Mesodermal cell (in vitro differentiated cells): ENCODE results near the gene DLG2.

ENCODE experiments used
- H3K27ac ChIP-seq: 2 replicates; pipeline ENCODE4 v1.7.0; 2013; ENCODE audit warnings: mild to moderate bottlenecking, low read depth, low read length, moderate library complexity; ENCODE audit not compliant: severe bottlenecking
- H3K36me3 ChIP-seq: 2 replicates; pipeline ENCODE4 v1.7.1; 2013; ENCODE audit warnings: mild to moderate bottlenecking, low read length, moderate library complexity; ENCODE audit not compliant: control insufficient read depth, insufficient read depth
- H3K4me1 ChIP-seq: one replicate; pipeline ENCODE4 v1.7.1; 2013; ENCODE audit warnings: mild to moderate bottlenecking, low read length; ENCODE audit not compliant: insufficient read depth, control insufficient read depth, poor library complexity, severe bottlenecking
- H3K4me3 ChIP-seq: 2 replicates; pipeline ENCODE4 v1.7.0; 2013; ENCODE audit warnings: low read length, control low read depth, mild to moderate bottlenecking; ENCODE audit not compliant: insufficient read depth, poor library complexity, severe bottlenecking; ENCODE audit errors: extremely low read depth
- H3K9me3 ChIP-seq: 2 replicates; pipeline ENCODE4 v1.7.1; 2013; ENCODE audit warnings: mild to moderate bottlenecking, low read length, moderate library complexity; ENCODE audit not compliant: control insufficient read depth
- WGBS, 2 experiments: methylation state at CpG; one replicate each; pipeline ENCODE4 v1.1.5; 2013; ENCODE audit warnings: missing lambda C conversion rate in 2 of 2; ENCODE audit not compliant: insufficient coverage in 2 of 2; 5-methylcytosine and 5-hydroxymethylcytosine counted together

DLG2 gene

GRCh38 chr11:83546368-83546767 lies 2080.8 kb downstream of the DLG2 start:
- H3K27ac ChIP-seq = no peak overlapping the region
- WGBS, 2 experiments = 100% methylated on average over 1 of the region's 3 CpGs; no CpG with 5 or more reads in 1 of the 2 experiments
- no peaks in the 10 kb centered on the region for H3K36me3 ChIP-seq
- H3K9me3 ChIP-seq = no peaks in the 10 kb centered on the region
- H3K4me1 ChIP-seq = no peaks in the 10 kb centered on the region
- no peak overlapping the region for H3K4me3 ChIP-seq

DNA sequence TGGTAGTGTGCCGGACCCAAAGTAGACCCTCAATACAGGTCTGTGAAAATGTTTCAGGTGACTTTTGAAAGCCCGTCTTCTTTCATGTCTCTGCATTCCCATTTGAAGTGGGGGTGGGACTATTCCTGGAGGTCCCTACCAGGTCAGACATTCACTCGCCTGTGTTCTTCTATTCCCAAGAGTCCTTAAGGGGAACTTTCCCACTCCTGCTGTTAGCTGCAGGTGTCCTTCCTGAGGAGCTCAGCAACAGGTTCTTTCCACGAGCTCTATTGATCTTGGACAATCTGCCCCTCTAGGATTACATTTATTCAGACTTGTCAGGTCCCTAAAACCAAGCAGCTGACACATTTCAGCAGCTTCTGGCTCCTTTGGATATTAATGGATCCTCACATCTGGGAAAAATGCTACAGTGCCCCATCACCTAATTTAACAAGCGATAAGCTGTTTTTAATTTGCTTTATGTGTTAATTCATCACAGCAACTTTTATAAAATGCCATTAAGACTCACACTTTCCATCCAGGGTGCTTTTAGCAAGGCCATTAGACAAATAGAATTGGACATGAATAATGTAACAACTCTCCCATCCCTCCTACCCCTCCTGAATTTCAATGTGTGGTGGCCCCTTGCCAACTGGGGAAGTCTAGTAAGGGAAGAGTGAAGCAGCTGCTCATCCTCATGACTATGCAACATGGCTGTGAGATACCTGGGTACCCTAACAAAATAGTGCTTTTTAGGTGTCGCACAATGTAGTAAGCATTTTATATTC lies 2081.5 kb downstream of the DLG2 start:
- Histone ChIP-seq H3K27ac (no peak overlapping the region), H3K9me3 (no peaks in the 10 kb centered on the region), H3K4me1 (no peaks in the 10 kb centered on the region), H3K36me3 (no peaks in the 10 kb centered on the region), H3K4me3 (no peak overlapping the region)
- 67 to 71% methylated on average over 3 to 5 of the region's 6 CpGs for WGBS, 2 experiments

GRCh38 chr11:83544846-83545245 lies 2082.3 kb downstream of the DLG2 start:
- Histone ChIP-seq H3K36me3 (no peaks in the 10 kb centered on the region), H3K4me3 (no peak overlapping the region), H3K4me1 (no peaks in the 10 kb centered on the region), H3K9me3 (no peaks in the 10 kb centered on the region), H3K27ac (no peak overlapping the region)
- 100% methylated on average over 1 of the region's 1 CpG for WGBS, 2 experiments

DNA sequence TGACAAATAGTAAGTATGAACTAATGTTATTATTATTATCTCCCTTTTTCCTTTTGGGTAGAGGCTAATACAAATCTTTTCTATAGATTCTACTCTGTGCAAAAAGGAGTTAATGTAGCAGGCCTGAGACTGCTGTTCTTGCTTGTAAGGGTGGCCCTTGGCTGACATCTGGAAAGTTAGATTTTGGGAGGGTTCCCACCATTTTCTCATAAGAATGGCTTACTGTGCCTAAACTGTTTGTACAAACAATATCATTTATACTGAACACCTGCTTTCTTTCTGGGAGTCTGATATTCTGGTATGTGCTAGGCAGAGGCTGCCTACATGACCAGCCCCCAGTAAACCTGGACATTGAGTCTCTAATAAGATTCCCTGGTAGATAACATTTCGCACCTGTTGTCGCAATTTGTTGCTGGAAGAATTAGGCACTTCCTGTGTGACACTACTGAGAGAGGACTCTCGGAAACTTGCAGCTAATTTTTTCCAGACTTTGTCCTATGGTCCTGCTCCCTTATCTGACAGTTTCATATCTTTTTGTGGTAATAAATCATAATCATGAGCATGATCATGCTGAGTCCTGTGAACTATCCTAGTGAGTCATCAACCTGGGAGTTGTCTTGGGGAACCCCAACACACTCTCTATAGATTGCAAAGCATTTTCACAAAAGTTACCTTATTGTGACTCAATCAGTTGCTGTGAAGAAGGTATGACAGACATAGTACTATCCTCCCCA lies 2083.3 kb downstream of the DLG2 start:
- Histone ChIP-seq H3K4me3 (no peak overlapping the region), H3K36me3 (no peaks in the 10 kb centered on the region), H3K9me3 (no peaks in the 10 kb centered on the region), H3K4me1 (no peaks in the 10 kb centered on the region), H3K27ac (no peak overlapping the region)
- 100% methylated on average over 2 of the region's 3 CpGs for WGBS, 2 experiments

DNA sequence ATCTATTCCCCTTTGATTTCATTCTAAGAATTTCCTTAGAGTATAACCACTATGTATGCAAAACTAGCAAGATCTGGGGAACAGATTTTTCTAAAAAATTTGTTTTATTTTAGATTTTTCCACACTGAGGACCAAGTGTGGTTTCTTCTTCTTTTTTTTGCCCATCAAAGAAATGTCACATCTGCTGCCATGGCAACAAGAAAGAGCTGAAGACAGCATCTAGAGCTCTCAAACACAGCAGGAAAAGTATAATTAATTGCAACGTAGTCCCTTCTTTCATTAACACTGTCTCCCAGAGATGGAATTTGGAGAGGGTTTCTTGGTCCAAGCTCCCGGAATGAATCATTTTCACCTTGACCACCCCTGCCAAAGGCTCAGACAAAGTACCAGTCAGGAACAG lies 2084.3 kb downstream of the DLG2 start:
- WGBS, 2 experiments = no CpG with 5 or more reads among the region's 2 CpGs
- Histone ChIP-seq H3K4me1 (no peaks in the 10 kb centered on the region), H3K9me3 (no peaks in the 10 kb centered on the region), H3K36me3 (no peaks in the 10 kb centered on the region), H3K27ac (no peak overlapping the region), H3K4me3 (no peak overlapping the region)

DNA sequence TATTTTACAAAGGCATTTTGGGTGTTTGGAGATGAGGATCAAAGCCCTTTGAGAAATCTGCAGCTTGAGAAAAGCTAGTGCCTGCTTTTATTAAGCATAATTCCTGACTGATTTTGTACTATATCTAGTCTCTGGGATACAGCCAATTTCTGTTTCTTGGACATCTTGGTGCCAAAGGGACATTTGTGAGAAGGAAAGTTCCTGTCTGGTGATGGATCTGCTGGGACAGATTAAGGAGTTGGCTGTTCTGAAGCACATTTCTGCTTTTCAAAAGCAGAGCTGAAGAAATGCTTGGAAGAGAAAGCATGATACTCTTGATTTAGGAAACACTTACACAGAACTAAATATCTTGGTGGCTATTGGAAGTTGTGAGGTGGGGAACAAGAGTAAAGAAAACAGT lies 2086.4 kb downstream of the DLG2 start:
- H3K4me1 ChIP-seq = no peaks in the 10 kb centered on the region
- H3K36me3 ChIP-seq = no peaks in the 10 kb centered on the region
- no peaks in the 10 kb centered on the region for H3K9me3 ChIP-seq
- peak overlapping the region; percentile 26 for H3K27ac ChIP-seq
- no peak overlapping the region for H3K4me3 ChIP-seq

GRCh38 chr11:83540112-83540675 lies 2086.9 kb downstream of the DLG2 start:
- WGBS, 2 experiments = 80 to 83% methylated on average over 1 to 2 of the region's 5 CpGs
- no peaks in the 10 kb centered on the region for H3K36me3 ChIP-seq
- H3K9me3 ChIP-seq = no peaks in the 10 kb centered on the region
- H3K27ac ChIP-seq = peak overlapping the region; percentile 26
- H3K4me1 ChIP-seq = no peaks in the 10 kb centered on the region
- no peak overlapping the region for H3K4me3 ChIP-seq

- 86% methylated on average over 1 of the region's 1 CpG for WGBS, 2 experiments
- H3K9me3 ChIP-seq = no peaks in the 10 kb centered on the region
- H3K4me1 ChIP-seq = no peaks in the 10 kb centered on the region
- no peak overlapping the region for H3K27ac ChIP-seq
- H3K4me3 ChIP-seq = no peak overlapping the region
- H3K36me3 ChIP-seq = no peaks in the 10 kb centered on the region
Measured at GRCh38 chr11:83538286-83538685, 2088.9 kb downstream of the DLG2 start.

DNA sequence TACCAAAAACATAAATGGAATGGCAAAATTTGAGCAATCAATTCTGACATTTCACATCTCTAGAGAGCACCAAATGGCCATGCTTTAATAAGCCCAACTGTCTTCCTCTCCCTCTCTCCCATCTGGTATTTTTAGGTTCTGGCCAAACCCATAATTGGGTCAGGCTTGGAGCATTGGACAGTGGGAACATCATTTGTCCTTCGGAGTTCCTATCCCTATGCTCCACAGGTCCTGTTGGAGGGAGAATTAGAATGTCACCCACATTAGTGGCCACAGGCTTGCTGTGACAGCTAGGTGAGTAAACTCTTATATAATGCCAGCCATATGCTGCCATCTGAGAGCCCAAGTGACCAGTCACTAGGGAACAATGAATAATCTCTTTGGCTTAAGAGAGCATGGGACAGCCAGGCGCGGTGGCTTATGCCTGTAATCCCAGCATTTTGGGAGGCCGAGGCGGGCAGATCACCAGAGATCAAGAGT lies 2090.0 kb downstream of the DLG2 start:
- Histone ChIP-seq H3K27ac (no peak overlapping the region), H3K36me3 (no peaks in the 10 kb centered on the region), H3K9me3 (no peaks in the 10 kb centered on the region), H3K4me1 (no peaks in the 10 kb centered on the region), H3K4me3 (no peak overlapping the region)
- WGBS, 2 experiments = 88 to 96% methylated on average over 4 to 5 of the region's 5 CpGs

- Histone ChIP-seq H3K4me1 (no peaks in the 10 kb centered on the region), H3K4me3 (no peak overlapping the region), H3K9me3 (no peaks in the 10 kb centered on the region), H3K27ac (no peak overlapping the region), H3K36me3 (no peaks in the 10 kb centered on the region)
Measured at GRCh38 chr11:83533166-83533565, 2094.0 kb downstream of the DLG2 start.

GRCh38 chr11:83528877-83529276 lies 2098.3 kb downstream of the DLG2 start:
- no peaks in the 10 kb centered on the region for H3K4me1 ChIP-seq
- no peaks in the 10 kb centered on the region for H3K9me3 ChIP-seq
- no peak overlapping the region for H3K4me3 ChIP-seq
- H3K36me3 ChIP-seq = no peaks in the 10 kb centered on the region
- H3K27ac ChIP-seq = no peak overlapping the region
- 83 to 100% methylated on average over 1 of the region's 1 CpG for WGBS, 2 experiments
